Activated CD4-positive, alpha-beta T cell treated with anti-CD3 and anti-CD28 coated beads, Interleukin-2, amount 10 ng/mL, durations not matched to agents 24 days and 14 days (primary cell): ENCODE measurements around the gene PZP. TPM values are rescaled to one million over a fixed set of nuclear protein-coding genes. Genes with fewer than 3 reads are reported as not detected.
A peak's percentile ranks its signal among the peaks of the same experiment; 100 is the strongest.

Experiments
- DNase-seq: peaks from one replicate; pipeline ENCODE4 v3.0.0; 2022
- H3K27ac Mint-ChIP-seq: one replicate; pipeline ENCODE4 v1.8.0; 2022; ENCODE audit warnings: mild to moderate bottlenecking, mixed read lengths
- H3K27me3 Mint-ChIP-seq: one replicate; pipeline ENCODE4 v1.8.0; 2022; ENCODE audit warnings: mixed read lengths
- H3K36me3 Mint-ChIP-seq: one replicate; pipeline ENCODE4 v1.8.0; 2022; ENCODE audit warnings: low read depth, mild to moderate bottlenecking, mixed read lengths
- H3K4me1 Mint-ChIP-seq: one replicate; pipeline ENCODE4 v1.8.0; 2021; ENCODE audit warnings: mixed read lengths
- H3K4me3 Mint-ChIP-seq: one replicate; pipeline ENCODE4 v1.8.0; 2022; ENCODE audit warnings: mild to moderate bottlenecking, moderate library complexity, mixed read lengths
- H3K9me3 Mint-ChIP-seq: one replicate; pipeline ENCODE4 v1.8.0; 2021; ENCODE audit warnings: mixed read lengths
- intact Hi-C: fragments of 100-400 bp; cut with micrococcal nuclease; formaldehyde crosslinking; loops from one replicate; pipeline ENCODE4 v1.15.1; 2023
- total RNA-seq: library from RNA; stranded (reverse); gene quantifications from 2 replicates; pipeline ENCODE4 v1.2.3, GENCODE V29; 2022

PZP gene
- total RNA-seq, 1 donor from 2014 or later = not detected

GRCh38 chr12:9127936-9128663 lies 80.1 kb downstream of the PZP start:
- Mint-ChIP-seq H3K4me3 (no peak overlapping the region), H3K27me3 (no peaks in the 10 kb centered on the region), H3K27ac (no peak overlapping the region), H3K4me1 (no peaks in the 10 kb centered on the region), H3K36me3 (no peaks in the 10 kb centered on the region), H3K9me3 (no peaks in the 10 kb centered on the region)
- peak; percentile 44 for DNase-seq
- intact Hi-C loops = no loop called here

GRCh38 chr12:9127484-9127883 lies 80.7 kb downstream of the PZP start:
- Mint-ChIP-seq H3K9me3 (no peaks in the 10 kb centered on the region), H3K27ac (no peak overlapping the region), H3K36me3 (no peaks in the 10 kb centered on the region), H3K4me1 (no peaks in the 10 kb centered on the region), H3K4me3 (no peak overlapping the region), H3K27me3 (no peaks in the 10 kb centered on the region)
- DNase-seq = peak; percentile 47
- intact Hi-C loops = no loop called here

DNA sequence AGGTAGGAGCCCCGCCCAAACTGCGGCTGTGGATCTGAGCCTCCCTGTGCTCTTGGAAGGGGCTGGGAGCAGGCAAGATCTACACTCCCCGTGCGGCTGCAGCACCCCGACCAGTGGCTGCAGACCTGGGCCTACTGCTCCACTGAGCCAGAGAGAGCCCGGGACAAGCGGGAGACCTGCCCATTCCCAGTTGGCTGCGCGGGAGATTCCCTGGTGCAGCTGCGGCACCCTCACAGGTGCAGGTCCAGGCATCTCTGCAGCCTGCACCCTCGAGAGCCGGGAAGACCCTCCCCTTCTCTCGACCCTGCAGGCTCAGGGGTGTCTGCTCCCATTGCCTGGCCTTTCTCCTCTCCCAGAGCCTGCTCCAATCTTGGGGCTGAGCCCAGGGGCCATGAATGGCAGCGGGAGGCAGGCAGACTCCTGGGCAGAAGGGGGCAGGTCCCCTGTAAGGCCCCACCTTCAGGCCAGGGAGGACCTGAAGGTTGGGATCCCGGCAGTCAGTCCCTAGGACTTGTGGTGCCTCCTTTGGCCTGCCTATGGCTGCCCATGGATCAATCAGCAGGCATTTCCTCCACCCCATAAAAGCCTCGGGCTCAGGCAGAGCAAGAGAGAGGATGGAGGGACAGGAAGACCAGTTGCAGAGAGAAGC lies 83.7 kb downstream of the PZP start:
- no peak overlapping the region for H3K27ac Mint-ChIP-seq
- H3K27me3 Mint-ChIP-seq = no peaks in the 10 kb centered on the region
- peak; percentile 29 for DNase-seq
- H3K36me3 Mint-ChIP-seq = no peaks in the 10 kb centered on the region
- no peaks in the 10 kb centered on the region for H3K4me1 Mint-ChIP-seq
- no peak overlapping the region for H3K4me3 Mint-ChIP-seq
- intact Hi-C loops = no loop called here
- H3K9me3 Mint-ChIP-seq = no peaks in the 10 kb centered on the region

DNA sequence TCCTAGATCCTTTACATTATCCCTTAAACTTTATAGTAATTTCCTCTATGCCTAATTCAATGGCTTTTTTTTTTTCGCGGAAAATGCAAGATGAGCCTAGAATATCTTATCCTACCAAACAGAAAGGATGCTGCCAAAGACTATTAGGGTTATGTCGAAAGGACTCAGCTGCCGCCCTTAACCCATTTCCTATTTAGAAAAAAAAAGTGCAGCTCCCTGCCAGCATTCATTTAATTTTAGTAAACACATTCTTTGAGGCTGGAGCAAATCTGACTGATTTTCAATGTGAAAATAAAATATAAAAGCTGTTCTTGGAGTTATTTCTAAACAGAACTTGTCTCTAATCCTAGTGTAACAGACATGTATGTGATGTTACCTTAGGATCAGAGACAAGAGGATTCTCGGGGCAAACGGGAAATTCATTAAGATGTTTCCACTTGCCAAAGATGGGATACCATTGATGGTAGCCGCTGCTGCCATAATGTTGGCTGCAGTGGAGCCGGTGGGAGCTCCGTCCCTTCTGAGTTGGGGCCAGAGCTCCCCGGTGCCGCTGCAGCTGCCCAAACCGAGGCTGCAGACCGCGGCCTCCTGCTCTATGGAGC lies 84.3 kb downstream of the PZP start:
- Mint-ChIP-seq H3K27ac (no peak overlapping the region), H3K4me1 (no peaks in the 10 kb centered on the region), H3K4me3 (no peak overlapping the region), H3K9me3 (no peaks in the 10 kb centered on the region), H3K36me3 (no peaks in the 10 kb centered on the region), H3K27me3 (no peaks in the 10 kb centered on the region)
- peak; percentile 34 for DNase-seq
- intact Hi-C loops = no loop called here

- Mint-ChIP-seq H3K27me3 (no peaks in the 10 kb centered on the region), H3K4me3 (no peak overlapping the region), H3K9me3 (no peaks in the 10 kb centered on the region), H3K36me3 (no peaks in the 10 kb centered on the region), H3K27ac (no peak overlapping the region), H3K4me1 (no peaks in the 10 kb centered on the region)
- peak; percentile 14 for DNase-seq
- intact Hi-C loops = no loop called here
Measured at GRCh38 chr12:9122091-9122609, 86.0 kb downstream of the PZP start.

DNA sequence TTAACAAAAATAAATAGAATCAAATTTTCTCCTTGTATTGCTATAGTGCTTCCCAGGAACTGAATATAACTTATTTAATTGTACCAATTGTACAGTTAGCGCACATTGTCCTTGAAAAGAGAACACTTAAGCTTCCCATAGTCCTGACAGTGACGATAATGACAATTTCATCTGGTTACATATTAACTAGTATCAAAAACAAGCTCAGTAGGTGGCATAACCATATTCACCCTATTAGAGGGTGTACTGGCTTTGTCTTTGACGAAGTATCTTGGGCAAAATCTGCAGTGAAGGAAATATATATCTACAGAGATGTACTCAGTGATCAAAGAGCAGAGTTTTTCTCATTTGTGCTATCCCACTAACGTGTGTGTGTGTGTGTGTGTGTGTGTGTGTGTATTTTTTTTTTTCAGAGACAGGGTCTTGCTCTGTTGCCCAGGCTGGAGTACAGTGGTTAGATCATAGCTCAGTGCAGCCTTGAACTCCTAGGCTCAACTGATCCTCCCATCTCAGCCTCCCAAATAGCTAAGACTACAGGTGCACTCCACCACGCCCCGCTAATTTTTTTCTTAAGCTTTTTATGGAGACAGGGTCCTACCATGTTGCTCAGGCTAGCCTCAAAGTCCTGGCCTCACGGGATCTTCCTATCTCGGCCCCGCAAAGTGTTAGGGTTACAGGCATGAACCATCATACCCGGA lies 87.6 kb downstream of the PZP start:
- no peak overlapping the region for H3K4me3 Mint-ChIP-seq
- intact Hi-C loops = no loop called here
- no peaks in the 10 kb centered on the region for H3K9me3 Mint-ChIP-seq
- DNase-seq = peak; percentile 24
- H3K36me3 Mint-ChIP-seq = no peaks in the 10 kb centered on the region
- H3K27me3 Mint-ChIP-seq = no peaks in the 10 kb centered on the region
- peaks cover 5% of the 10 kb centered on the region for H3K4me1 Mint-ChIP-seq
- H3K27ac Mint-ChIP-seq = no peak overlapping the region

- Mint-ChIP-seq H3K27ac (no peak overlapping the region), H3K4me3 (no peak overlapping the region), H3K36me3 (no peaks in the 10 kb centered on the region), H3K27me3 (peaks cover 2% of the 10 kb centered on the region), H3K9me3 (no peaks in the 10 kb centered on the region), H3K4me1 (peaks cover 5% of the 10 kb centered on the region)
- DNase-seq = peak; percentile 39
- intact Hi-C loops = no loop called here
Measured at GRCh38 chr12:9118158-9118557, 90.0 kb downstream of the PZP start.

DNA sequence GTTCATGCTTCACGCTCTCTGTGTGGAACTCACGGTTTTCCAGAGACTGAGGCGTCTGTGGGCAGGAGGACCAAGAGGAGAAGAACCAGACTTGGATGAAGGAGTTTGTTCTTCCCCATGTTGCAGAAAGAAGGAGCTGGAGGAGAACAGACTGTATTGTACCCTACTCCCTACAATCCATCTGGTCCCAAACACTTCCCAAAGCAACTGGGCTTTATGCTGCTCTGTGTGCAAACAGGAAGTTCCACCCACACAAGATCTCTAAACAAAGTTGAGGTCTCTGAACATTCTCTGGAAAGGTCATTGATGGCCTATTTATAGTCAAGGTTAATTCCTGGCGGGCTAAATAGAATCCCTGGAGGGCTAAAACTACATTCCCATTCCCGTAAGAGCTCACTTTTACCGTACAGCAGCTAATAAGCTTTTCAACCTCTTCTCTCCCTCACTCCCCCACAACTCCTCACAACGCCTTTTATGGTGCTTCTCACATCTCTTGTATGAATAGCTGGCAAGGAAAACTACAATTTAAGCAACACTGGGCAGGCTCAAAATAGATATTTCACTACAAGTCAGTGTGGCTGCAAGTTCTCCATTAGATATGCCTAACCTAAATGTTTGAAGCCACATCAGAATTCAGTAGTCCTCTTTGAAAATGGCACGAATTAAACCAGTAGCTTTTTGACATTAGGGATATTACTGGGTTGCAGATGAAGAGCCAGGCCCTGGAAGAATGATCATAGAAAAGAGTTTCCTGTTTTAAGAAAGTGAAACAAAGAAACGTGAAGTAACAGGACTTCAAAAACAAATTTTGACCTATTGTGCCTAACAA lies 92.2 kb downstream of the PZP start, which contains the start of gene A2M:
Gene A2M, minus strand, starts transcription at position 189 of the 829 bp plus-strand sequence. Its CDS starts 70 bp downstream, at position 119.
- Mint-ChIP-seq H3K27ac (no peak within 1 kb of the TSS), H3K4me1 (peaks cover 5% of the 10 kb centered on the region), H3K36me3 (no peaks in the 10 kb centered on the region), H3K4me3 (no peak within 1 kb of the TSS), H3K27me3 (peaks cover 2% of the 10 kb centered on the region), H3K9me3 (no peaks in the 10 kb centered on the region)
- intact Hi-C loops = no loop called here
- DNase-seq = peak; percentile 11

DNA sequence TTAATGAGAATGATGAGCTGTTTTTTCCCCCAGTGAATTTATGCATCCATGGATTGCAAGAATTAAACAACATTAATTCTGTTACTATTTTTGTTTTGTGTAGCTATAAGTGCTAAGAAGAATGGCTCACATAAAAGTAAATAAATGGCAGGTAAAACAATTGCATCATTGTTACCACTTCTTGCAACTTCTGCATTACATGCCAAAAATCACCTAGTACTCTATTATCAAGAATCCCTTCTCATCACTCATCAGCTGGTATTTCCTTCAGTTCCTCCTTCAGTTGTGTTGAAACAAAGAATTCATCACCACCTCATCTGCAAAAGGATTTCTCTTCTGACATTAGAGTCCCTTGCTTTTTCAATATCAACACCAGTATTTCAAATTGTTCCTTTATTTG lies 93.2 kb downstream of the PZP start:
- Mint-ChIP-seq H3K27me3 (peaks cover 2% of the 10 kb centered on the region), H3K4me3 (no peak overlapping the region), H3K27ac (no peak overlapping the region), H3K4me1 (peaks cover 5% of the 10 kb centered on the region), H3K36me3 (no peaks in the 10 kb centered on the region), H3K9me3 (no peaks in the 10 kb centered on the region)
- DNase-seq = no peak
- intact Hi-C loops = no loop called here

DNA sequence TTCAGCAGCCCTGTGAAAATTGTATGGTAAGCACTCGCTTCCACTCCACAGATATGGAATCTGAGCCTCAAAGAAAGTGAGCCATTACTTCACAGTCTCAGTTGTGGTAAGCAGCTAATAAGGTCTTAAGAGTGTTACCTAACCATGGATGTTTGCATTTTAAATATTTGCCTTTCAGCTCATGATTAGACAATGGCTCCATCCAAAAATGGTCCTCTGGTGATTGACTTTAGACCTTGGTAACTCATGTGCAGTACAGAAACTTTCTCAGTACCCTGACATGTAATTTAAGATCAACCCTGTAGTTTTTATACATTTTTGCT lies 94.2 kb downstream of the PZP start:
- no peaks in the 10 kb centered on the region for H3K9me3 Mint-ChIP-seq
- no peak overlapping the region for H3K27ac Mint-ChIP-seq
- intact Hi-C loops = no loop called here

GRCh38 chr12:9113296-9113986 lies 94.8 kb downstream of the PZP start:
- peaks cover 2% of the 10 kb centered on the region for H3K27me3 Mint-ChIP-seq
- H3K27ac Mint-ChIP-seq = no peak overlapping the region
- H3K36me3 Mint-ChIP-seq = no peaks in the 10 kb centered on the region
- DNase-seq = no peak
- H3K4me1 Mint-ChIP-seq = peaks cover 5% of the 10 kb centered on the region
- no peak overlapping the region for H3K4me3 Mint-ChIP-seq
- intact Hi-C loops = no loop called here
- no peaks in the 10 kb centered on the region for H3K9me3 Mint-ChIP-seq

More for the DNA sequence above, 94.2 kb downstream of the PZP start:
- Mint-ChIP-seq H3K36me3 (no peaks in the 10 kb centered on the region), H3K4me3 (no peak overlapping the region), H3K4me1 (peaks cover 5% of the 10 kb centered on the region), H3K27me3 (peaks cover 2% of the 10 kb centered on the region)
- DNase-seq = no peak

- Mint-ChIP-seq H3K36me3 (no peaks in the 10 kb centered on the region), H3K27me3 (peaks cover 2% of the 10 kb centered on the region), H3K4me1 (peaks cover 5% of the 10 kb centered on the region), H3K4me3 (no peak overlapping the region), H3K27ac (no peak overlapping the region), H3K9me3 (no peaks in the 10 kb centered on the region)
- DNase-seq = no peak
- intact Hi-C loops = no loop called here
Measured at GRCh38 chr12:9112076-9112853, 95.9 kb downstream of the PZP start.
